ENCODE data around the gene PAPSS1.
A peak's percentile ranks its signal among the peaks of the same experiment; 100 is the strongest.

Gene PAPSS1

DNA sequence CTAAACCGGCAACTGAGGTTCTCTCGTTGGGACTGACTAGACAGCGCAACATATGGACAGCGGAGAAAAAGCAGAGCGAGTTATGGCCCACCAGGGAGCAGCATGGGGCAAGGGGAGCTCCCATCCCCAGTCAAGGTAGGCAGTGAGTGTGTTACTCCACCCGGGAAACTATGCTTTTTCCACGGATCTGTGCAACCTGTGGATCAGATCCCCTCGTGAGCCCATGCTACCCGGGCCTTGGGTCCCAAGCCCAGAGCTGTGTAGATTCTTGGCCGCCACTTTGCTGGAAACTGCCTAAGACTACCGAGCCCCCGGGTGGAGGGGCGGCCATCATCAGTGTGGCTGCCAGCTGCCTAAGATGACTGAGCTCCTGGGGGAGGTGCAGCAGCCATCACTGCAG, 140.9 kb downstream of the PAPSS1 start:
- Histone ChIP-seq H3F3A (ENCODE audit: low read depth) (no peaks in the 10 kb centered on the region), H3K36me3 (ENCODE audit: insufficient read depth, low read length) (no peaks in the 10 kb centered on the region), H4K20me1 (ENCODE audit: insufficient read depth, low read length, poor library complexity, severe bottlenecking) (no peaks in the 10 kb centered on the region), H3K27me3 (ENCODE audit: insufficient read depth, low read length, poor library complexity, severe bottlenecking) (no peaks in the 10 kb centered on the region), H3K79me2 (ENCODE audit: insufficient read depth, low read length) (no peaks in the 10 kb centered on the region), H3K4me1 (ENCODE audit: insufficient read depth, low read length, poor library complexity, severe bottlenecking) (no peaks in the 10 kb centered on the region), H3K9me3 (ENCODE audit: insufficient read depth, low read depth, low read length) (no peaks in the 10 kb centered on the region), H2AFZ (ENCODE audit: low read length) (no peak overlapping the region), H3K4me3 (ENCODE audit: low read length, poor library complexity, severe bottlenecking) (no peak overlapping the region), H3K9me2 (replicated peaks; ENCODE audit: low read depth, low read length) (no peaks in the 10 kb centered on the region), H3K9ac (ENCODE audit: low read depth, low read length, poor library complexity, severe bottlenecking) (no peak overlapping the region), H3K4me2 (ENCODE audit: low read depth, low read length, poor library complexity, severe bottlenecking) (no peak overlapping the region)
- TF ChIP-seq, protein P1, sequence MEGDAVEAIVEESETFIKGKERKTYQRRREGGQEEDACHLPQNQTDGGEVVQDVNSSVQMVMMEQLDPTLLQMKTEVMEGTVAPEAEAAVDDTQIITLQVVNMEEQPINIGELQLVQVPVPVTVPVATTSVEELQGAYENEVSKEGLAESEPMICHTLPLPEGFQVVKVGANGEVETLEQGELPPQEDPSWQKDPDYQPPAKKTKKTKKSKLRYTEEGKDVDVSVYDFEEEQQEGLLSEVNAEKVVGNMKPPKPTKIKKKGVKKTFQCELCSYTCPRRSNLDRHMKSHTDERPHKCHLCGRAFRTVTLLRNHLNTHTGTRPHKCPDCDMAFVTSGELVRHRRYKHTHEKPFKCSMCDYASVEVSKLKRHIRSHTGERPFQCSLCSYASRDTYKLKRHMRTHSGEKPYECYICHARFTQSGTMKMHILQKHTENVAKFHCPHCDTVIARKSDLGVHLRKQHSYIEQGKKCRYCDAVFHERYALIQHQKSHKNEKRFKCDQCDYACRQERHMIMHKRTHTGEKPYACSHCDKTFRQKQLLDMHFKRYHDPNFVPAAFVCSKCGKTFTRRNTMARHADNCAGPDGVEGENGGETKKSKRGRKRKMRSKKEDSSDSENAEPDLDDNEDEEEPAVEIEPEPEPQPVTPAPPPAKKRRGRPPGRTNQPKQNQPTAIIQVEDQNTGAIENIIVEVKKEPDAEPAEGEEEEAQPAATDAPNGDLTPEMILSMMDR (conservative IDR thresholded peaks at IDR 0.05; ENCODE audit: low read length) = 0 out of 2 replicates have a peak, but pooled peaks have one; percentile 16
- TF ChIP-seq EZH2phosphoT487 (IDR thresholded peaks at IDR 0.05; ENCODE audit: borderline replicate concordance) = no peak

DNA sequence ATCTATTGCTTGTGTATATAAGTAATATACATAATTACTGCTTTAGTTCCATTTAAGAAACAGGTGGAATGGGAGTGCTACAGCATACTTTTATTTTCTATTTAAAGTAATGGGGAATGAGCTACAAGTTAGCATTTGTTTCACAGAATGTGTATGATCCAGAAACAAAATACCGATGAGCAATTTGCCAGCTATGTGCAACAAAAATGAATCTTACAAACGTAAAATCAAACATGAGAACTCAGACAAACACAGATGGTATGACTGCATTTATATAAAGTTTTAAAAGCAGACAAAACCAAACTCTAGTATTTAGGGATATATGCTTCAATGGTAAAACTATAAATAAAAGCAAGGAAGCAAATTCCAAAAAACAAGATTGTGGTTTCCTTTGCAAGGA, 141.7 kb downstream of the PAPSS1 start:
- Histone ChIP-seq H3K4me3 (ENCODE audit: low read length, poor library complexity, severe bottlenecking) (no peak overlapping the region), H3F3A (ENCODE audit: low read depth) (no peaks in the 10 kb centered on the region), H2AFZ (ENCODE audit: low read length) (no peak overlapping the region), H3K4me1 (ENCODE audit: insufficient read depth, low read length, poor library complexity, severe bottlenecking) (no peaks in the 10 kb centered on the region), H3K27me3 (ENCODE audit: insufficient read depth, low read length, poor library complexity, severe bottlenecking) (no peaks in the 10 kb centered on the region), H3K79me2 (ENCODE audit: insufficient read depth, low read length) (no peaks in the 10 kb centered on the region), H3K9ac (ENCODE audit: low read depth, low read length, poor library complexity, severe bottlenecking) (no peak overlapping the region), H3K4me2 (ENCODE audit: low read depth, low read length, poor library complexity, severe bottlenecking) (no peak overlapping the region), H3K9me3 (ENCODE audit: insufficient read depth, low read depth, low read length) (no peaks in the 10 kb centered on the region), H4K20me1 (ENCODE audit: insufficient read depth, low read length, poor library complexity, severe bottlenecking) (no peaks in the 10 kb centered on the region), H3K9me2 (replicated peaks; ENCODE audit: low read depth, low read length) (no peaks in the 10 kb centered on the region), H3K36me3 (ENCODE audit: insufficient read depth, low read length) (no peaks in the 10 kb centered on the region)
- TF ChIP-seq EZH2phosphoT487 (IDR thresholded peaks at IDR 0.05; ENCODE audit: borderline replicate concordance) = no peak
- TF ChIP-seq, protein P1 (conservative IDR thresholded peaks at IDR 0.05; ENCODE audit: low read length) = no peak

DNA sequence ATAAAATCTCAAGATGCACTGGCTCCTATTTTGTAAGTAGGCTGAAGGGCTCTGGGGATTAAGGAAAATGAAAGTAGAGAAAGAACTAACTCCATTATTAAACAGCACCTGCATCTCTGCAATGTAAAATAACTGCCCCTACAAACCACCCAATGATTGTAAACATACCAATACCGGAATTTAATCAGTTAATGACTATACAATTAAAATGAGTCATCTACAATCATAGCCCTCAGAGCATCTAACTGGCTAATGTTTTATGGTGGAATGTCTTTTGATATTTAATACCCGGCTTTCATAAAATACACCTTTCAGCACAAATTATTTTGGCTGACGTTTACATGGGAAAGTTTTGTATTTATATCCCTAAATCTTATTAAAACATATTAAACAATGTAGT, 142.3 kb downstream of the PAPSS1 start:
- no peaks in the 10 kb centered on the region for H3K79me2 ChIP-seq (ENCODE audit: insufficient read depth, low read length)
- no peak overlapping the region for H3K4me2 ChIP-seq (ENCODE audit: low read depth, low read length, poor library complexity, severe bottlenecking)
- H4K20me1 ChIP-seq (ENCODE audit: insufficient read depth, low read length, poor library complexity, severe bottlenecking) = no peaks in the 10 kb centered on the region
- no peak for TF ChIP-seq EZH2phosphoT487 (IDR thresholded peaks at IDR 0.05; ENCODE audit: borderline replicate concordance)
- TF ChIP-seq, protein P1 (conservative IDR thresholded peaks at IDR 0.05; ENCODE audit: low read length) = no peak
- H3K4me1 ChIP-seq (ENCODE audit: insufficient read depth, low read length, poor library complexity, severe bottlenecking) = no peaks in the 10 kb centered on the region
- H3K36me3 ChIP-seq (ENCODE audit: insufficient read depth, low read length) = no peaks in the 10 kb centered on the region
- H3K27me3 ChIP-seq (ENCODE audit: insufficient read depth, low read length, poor library complexity, severe bottlenecking) = no peaks in the 10 kb centered on the region
- H3K9me2 ChIP-seq (replicated peaks; ENCODE audit: low read depth, low read length) = no peaks in the 10 kb centered on the region
- no peak overlapping the region for H3K9ac ChIP-seq (ENCODE audit: low read depth, low read length, poor library complexity, severe bottlenecking)
- H3K9me3 ChIP-seq (ENCODE audit: insufficient read depth, low read depth, low read length) = no peaks in the 10 kb centered on the region
- no peaks in the 10 kb centered on the region for H3F3A ChIP-seq (ENCODE audit: low read depth)
- no peak overlapping the region for H3K4me3 ChIP-seq (ENCODE audit: low read length, poor library complexity, severe bottlenecking)
- no peak overlapping the region for H2AFZ ChIP-seq (ENCODE audit: low read length)

Data from Loucy (cell line).